ENCODE measurements around the gene BUD13. TPM values are rescaled to one million over a fixed set of nuclear protein-coding genes. Genes with fewer than 3 reads are reported as not detected.
"Not testable (repeated sequence)": the region's sequence is repeated elsewhere in the genome, so short reads cannot be mapped to it uniquely, and the experiment has no call there.

The BUD13 gene
- total and polyA plus RNA-seq, 2 of the 13 experiments (the other 11 are each of a cell fraction or from before 2014, with no cell fraction given): 13.3 to 25.9 TPM

GRCh38 chr11:116756044-116756443 is 16.7 kb downstream of the BUD13 start:
- POLR2A ChIA-PET; H3K9me3 ChIP-seq (ENCODE audit: low read length); H4K20me1 ChIP-seq (ENCODE audit: insufficient read depth, low read length); H3K27me3 ChIP-seq (ENCODE audit: control insufficient read depth in 1 of 2, insufficient read depth in 2 of 2, low read length in 2 of 2); H3K4me2 ChIP-seq (ENCODE audit: low read depth, low read length); H3K9ac ChIP-seq (ENCODE audit: insufficient read depth, low read depth, low read length); H2AFZ ChIP-seq (ENCODE audit: low read length); FAIRE-seq; intact Hi-C loops (cut with micrococcal nuclease; ENCODE audit: unreplicated experiment); BruUV-seq (replicated peaks); CTCF ChIA-PET (ENCODE audit: low intra/inter-chr PET ratio, low total read pairs); DNase-seq (ENCODE audit: low spot score); H3K4me1 ChIP-seq (ENCODE audit: insufficient read depth, low read length); H3K79me2 ChIP-seq (ENCODE audit: insufficient read depth, low read length); ATAC-seq; H3K4me3 ChIP-seq (replicated peaks in 1 of 3; ENCODE audit: insufficient read depth in 1 of 3, low read depth in 2 of 3, low read length in 3 of 3); in situ Hi-C loops (cut with HindIII; ENCODE audit: extremely low pct_ligation_motif_present, low pct_unique_long_range_greater_than_20kb); H3K27ac ChIP-seq (ENCODE audit: extremely low read length, insufficient read depth, low read length): not testable (repeated sequence)
- 93% methylated on average over 8 of the region's 8 CpGs for WGBS (ENCODE audit: low lambda C conversion rate)
- peaks cover 17 to 88% of the 10 kb centered on the region in 2 experiments for H3K36me3 ChIP-seq (replicated peaks in 1 of 2; ENCODE audit: control insufficient read depth in 1 of 2, insufficient read depth in 2 of 2, low read length in 2 of 2)

- Histone ChIP-seq H3K79me2 (ENCODE audit: insufficient read depth, low read length) (no peaks in the 10 kb centered on the region), H3K4me1 (ENCODE audit: insufficient read depth, low read length) (no peaks in the 10 kb centered on the region), H3K36me3 (replicated peaks in 1 of 2; ENCODE audit: control insufficient read depth in 1 of 2, insufficient read depth in 2 of 2, low read length in 2 of 2) (peaks cover 16 to 78% of the 10 kb centered on the region in 2 experiments), H3K4me2 (ENCODE audit: low read depth, low read length) (no peak overlapping the region), H2AFZ (ENCODE audit: low read length) (no peak overlapping the region), H3K27me3 (ENCODE audit: control insufficient read depth in 1 of 2, insufficient read depth in 2 of 2, low read length in 2 of 2) (no peaks in the 10 kb centered on the region), H3K4me3 (replicated peaks in 1 of 3; ENCODE audit: insufficient read depth in 1 of 3, low read depth in 2 of 3, low read length in 3 of 3) (no peak overlapping the region), H3K9me3 (ENCODE audit: low read length) (no peaks in the 10 kb centered on the region), H3K27ac (ENCODE audit: extremely low read length, insufficient read depth, low read length) (no peak overlapping the region), H4K20me1 (ENCODE audit: insufficient read depth, low read length) (no peaks in the 10 kb centered on the region), H3K9ac (ENCODE audit: insufficient read depth, low read depth, low read length) (no peak overlapping the region)
- no TSS peak for BruUV-seq (replicated peaks)
- ChIA-PET POLR2A (no interaction called here), CTCF (ENCODE audit: low intra/inter-chr PET ratio, low total read pairs) (no interaction called here)
- in situ Hi-C loops (cut with HindIII; ENCODE audit: extremely low pct_ligation_motif_present, low pct_unique_long_range_greater_than_20kb): no loop called here
- DNase-seq (ENCODE audit: low spot score) (no peak), ATAC-seq (no peak), FAIRE-seq (no peak)
- 94% methylated on average over 2 of the region's 2 CpGs for WGBS (ENCODE audit: low lambda C conversion rate)
- intact Hi-C loops (cut with micrococcal nuclease; ENCODE audit: unreplicated experiment): no loop called here
- TF ChIP-seq FOXK2 (IDR thresholded peaks at IDR 0.05) (no peak), PCBP2 (optimal IDR thresholded peaks at IDR 0.05; ENCODE audit: low read depth, low read length, poor library complexity, severe bottlenecking) (no peak), TARDBP (CRISPR knock-in tag; IDR thresholded peaks at IDR 0.05) (no peak), SP4 (CRISPR knock-in tag; IDR thresholded peaks at IDR 0.05) (no peak), HMGXB4 (CRISPR knock-in tag; IDR thresholded peaks at IDR 0.05; ENCODE audit: borderline replicate concordance in 1 of 2, low read depth in 1 of 2) (no peak), SP1 (IDR thresholded peaks at IDR 0.05) (no peak), SP1 (CRISPR knock-in tag; IDR thresholded peaks at IDR 0.05) (no peak)
- TF ChIP-seq, protein P1, sequence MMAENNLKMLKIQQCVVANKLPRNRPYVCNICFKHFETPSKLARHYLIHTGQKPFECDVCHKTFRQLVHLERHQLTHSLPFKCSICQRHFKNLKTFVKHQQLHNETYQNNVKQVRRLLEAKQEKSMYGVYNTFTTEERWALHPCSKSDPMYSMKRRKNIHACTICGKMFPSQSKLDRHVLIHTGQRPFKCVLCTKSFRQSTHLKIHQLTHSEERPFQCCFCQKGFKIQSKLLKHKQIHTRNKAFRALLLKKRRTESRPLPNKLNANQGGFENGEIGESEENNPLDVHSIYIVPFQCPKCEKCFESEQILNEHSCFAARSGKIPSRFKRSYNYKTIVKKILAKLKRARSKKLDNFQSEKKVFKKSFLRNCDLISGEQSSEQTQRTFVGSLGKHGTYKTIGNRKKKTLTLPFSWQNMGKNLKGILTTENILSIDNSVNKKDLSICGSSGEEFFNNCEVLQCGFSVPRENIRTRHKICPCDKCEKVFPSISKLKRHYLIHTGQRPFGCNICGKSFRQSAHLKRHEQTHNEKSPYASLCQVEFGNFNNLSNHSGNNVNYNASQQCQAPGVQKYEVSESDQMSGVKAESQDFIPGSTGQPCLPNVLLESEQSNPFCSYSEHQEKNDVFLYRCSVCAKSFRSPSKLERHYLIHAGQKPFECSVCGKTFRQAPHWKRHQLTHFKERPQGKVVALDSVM (CRISPR knock-in tag; IDR thresholded peaks at IDR 0.05): no peak
- TF ChIP-seq, protein P2, sequence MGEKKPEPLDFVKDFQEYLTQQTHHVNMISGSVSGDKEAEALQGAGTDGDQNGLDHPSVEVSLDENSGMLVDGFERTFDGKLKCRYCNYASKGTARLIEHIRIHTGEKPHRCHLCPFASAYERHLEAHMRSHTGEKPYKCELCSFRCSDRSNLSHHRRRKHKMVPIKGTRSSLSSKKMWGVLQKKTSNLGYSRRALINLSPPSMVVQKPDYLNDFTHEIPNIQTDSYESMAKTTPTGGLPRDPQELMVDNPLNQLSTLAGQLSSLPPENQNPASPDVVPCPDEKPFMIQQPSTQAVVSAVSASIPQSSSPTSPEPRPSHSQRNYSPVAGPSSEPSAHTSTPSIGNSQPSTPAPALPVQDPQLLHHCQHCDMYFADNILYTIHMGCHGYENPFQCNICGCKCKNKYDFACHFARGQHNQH (CRISPR knock-in tag; IDR thresholded peaks at IDR 0.05): no peak
- TF ChIP-seq, protein P3, sequence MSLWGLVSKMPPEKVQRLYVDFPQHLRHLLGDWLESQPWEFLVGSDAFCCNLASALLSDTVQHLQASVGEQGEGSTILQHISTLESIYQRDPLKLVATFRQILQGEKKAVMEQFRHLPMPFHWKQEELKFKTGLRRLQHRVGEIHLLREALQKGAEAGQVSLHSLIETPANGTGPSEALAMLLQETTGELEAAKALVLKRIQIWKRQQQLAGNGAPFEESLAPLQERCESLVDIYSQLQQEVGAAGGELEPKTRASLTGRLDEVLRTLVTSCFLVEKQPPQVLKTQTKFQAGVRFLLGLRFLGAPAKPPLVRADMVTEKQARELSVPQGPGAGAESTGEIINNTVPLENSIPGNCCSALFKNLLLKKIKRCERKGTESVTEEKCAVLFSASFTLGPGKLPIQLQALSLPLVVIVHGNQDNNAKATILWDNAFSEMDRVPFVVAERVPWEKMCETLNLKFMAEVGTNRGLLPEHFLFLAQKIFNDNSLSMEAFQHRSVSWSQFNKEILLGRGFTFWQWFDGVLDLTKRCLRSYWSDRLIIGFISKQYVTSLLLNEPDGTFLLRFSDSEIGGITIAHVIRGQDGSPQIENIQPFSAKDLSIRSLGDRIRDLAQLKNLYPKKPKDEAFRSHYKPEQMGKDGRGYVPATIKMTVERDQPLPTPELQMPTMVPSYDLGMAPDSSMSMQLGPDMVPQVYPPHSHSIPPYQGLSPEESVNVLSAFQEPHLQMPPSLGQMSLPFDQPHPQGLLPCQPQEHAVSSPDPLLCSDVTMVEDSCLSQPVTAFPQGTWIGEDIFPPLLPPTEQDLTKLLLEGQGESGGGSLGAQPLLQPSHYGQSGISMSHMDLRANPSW (CRISPR knock-in tag; IDR thresholded peaks at IDR 0.05; ENCODE audit: borderline replicate concordance): no peak
These were observed 22.6 kb downstream of the BUD13 start for GRCh38 chr11:116750070-116750718.

Data from HepG2 (cell line).